GOT3 (cell line): ENCODE measurements around the gene NMRK2.
"Not testable (repeated sequence)": the region's sequence is repeated elsewhere in the genome, so short reads cannot be mapped to it uniquely, and the experiment has no call there.

Experiments used
- DNase-seq: peaks from one replicate; lab custom pipeline; 2025; ENCODE audit warnings: mixed read lengths; lab: John Stamatoyannopoulos, UW

Gene NMRK2

DNA sequence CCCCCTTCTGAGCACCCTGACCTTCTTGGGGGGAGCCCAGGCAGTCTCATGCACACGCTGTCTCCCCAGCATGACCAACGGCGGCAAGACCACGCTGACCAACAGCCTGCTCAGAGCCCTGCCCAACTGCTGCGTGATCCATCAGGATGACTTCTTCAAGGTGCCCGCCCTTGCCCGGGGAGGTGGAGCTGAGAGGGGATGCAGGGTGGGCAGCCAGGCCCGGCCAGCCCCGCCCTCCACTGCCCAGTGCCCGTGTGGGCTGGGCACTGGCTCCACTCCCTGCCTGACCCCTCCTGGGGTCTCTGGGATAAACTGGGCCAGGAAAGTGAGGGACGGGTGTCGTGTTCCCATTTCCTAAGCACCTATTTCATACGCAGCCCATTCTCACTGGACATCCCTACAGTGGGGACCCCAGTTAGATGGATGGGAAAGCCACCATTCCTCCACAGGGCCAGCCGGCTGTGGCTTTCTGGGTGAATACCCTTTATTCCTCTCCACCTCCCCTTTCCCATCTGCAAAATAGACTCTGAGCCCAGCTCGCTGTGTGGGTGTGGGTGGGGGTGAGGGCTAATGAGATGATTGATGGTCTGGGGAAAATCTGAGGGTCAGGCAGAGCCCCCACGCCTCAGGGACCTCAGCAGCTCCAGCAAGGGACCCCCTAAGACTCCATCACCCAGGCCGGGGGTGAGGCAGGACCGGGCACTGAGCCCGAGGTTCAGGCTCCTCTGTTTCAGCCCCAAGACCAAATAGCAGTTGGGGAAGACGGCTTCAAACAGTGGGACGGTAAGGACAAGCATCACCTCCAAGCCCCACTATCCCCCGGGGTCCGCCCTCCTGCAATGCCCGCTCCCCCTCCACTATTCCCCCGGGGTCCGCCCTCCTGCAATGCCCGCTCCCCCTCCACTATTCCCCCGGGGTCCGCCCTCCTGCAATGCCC lies 3.9 kb downstream of the NMRK2 start:
- no peak for DNase-seq

DNA sequence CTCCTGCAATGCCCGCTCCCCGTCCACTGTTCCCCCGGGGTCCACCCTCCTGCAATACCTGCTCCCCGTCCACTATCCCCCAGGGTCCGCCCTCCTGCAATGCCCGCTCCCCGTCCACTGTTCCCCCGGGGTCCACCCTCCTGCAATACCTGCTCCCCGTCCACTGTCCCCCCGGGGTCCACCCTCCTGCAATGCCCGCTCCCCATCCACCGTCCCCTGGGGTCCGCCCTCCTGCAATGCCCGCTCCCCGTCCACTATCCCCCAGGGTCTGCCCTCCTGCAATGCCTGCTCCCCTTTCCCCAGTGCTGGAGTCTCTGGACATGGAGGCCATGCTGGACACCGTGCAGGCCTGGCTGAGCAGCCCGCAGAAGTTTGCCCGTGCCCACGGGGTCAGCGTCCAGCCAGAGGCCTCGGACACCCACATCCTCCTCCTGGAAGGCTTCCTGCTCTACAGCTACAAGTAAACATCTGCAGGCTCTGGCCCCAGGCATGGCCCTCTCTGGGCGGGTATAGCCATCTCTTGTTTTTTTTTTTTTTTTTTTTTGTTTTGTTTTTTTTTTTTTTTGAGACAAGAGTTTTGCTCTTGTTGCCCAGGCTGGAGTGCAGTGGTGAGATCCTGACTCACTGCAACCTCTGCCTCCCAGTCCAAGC lies 5.6 kb downstream of the NMRK2 start:
- not testable (repeated sequence) for DNase-seq

- DNase-seq: no peak
Observed at GRCh38 chr19:3942790-3943409, 10.0 kb downstream of the NMRK2 start.

- no peak for DNase-seq
Observed at GRCh38 chr19:3944018-3944721, 11.3 kb downstream of the NMRK2 start.

- no peak for DNase-seq
Observed at GRCh38 chr19:3945838-3946237, 13.0 kb downstream of the NMRK2 start.

GRCh38 chr19:3947316-3947933 lies 14.6 kb downstream of the NMRK2 start:
- DNase-seq: not testable (repeated sequence)

DNA sequence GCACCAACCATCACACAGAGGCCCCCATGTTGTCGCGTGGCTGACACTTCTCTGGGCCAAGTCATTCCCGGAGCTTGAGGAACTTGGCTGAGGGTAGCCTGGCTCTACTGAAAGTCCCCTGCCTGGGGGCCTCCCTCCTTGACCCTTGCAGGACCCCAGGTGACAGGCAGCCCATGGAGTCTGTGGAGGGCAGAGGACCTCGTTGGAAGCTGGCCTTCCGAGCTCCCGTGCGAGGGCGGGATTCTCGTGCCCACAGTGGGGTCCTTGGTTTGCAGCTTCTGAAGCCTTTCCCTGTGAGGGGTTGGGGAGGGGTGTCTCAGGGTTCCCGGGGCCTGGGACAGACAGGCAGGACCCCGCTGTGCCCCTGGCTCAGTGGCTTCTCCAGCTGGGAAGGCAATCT lies 16.4 kb downstream of the NMRK2 start:
- DNase-seq: no peak

GRCh38 chr19:3949997-3950859 lies 17.4 kb downstream of the NMRK2 start:
- no peak for DNase-seq

GRCh38 chr19:3950871-3951861 lies 18.3 kb downstream of the NMRK2 start:
- DNase-seq: no peak

- DNase-seq: not testable (repeated sequence)
Observed at GRCh38 chr19:3952755-3953276, 19.9 kb downstream of the NMRK2 start.

- no peak for DNase-seq
Observed at GRCh38 chr19:3954107-3954506, 21.2 kb downstream of the NMRK2 start.

DNA sequence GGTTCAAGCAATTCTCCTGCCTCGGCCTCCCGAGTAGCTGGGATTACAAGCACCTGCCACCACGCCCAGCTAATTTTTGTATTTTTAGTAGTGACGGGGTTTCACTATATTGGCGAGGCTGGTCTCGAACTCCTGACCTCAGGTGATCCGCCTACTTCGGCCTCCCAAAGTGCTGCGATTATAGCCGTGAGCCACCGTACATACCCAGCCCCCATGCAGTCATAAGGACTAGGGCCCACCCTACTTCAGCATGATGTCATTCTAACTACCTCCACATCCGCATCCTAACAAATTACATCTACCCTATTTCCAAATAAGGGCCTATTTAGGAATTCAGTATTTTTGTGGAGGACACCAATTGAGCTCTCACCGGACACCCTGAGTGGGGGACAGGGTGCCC lies 22.4 kb downstream of the NMRK2 start:
- not testable (repeated sequence) for DNase-seq

GRCh38 chr19:3955688-3956087 lies 22.8 kb downstream of the NMRK2 start:
- no peak for DNase-seq

DNA sequence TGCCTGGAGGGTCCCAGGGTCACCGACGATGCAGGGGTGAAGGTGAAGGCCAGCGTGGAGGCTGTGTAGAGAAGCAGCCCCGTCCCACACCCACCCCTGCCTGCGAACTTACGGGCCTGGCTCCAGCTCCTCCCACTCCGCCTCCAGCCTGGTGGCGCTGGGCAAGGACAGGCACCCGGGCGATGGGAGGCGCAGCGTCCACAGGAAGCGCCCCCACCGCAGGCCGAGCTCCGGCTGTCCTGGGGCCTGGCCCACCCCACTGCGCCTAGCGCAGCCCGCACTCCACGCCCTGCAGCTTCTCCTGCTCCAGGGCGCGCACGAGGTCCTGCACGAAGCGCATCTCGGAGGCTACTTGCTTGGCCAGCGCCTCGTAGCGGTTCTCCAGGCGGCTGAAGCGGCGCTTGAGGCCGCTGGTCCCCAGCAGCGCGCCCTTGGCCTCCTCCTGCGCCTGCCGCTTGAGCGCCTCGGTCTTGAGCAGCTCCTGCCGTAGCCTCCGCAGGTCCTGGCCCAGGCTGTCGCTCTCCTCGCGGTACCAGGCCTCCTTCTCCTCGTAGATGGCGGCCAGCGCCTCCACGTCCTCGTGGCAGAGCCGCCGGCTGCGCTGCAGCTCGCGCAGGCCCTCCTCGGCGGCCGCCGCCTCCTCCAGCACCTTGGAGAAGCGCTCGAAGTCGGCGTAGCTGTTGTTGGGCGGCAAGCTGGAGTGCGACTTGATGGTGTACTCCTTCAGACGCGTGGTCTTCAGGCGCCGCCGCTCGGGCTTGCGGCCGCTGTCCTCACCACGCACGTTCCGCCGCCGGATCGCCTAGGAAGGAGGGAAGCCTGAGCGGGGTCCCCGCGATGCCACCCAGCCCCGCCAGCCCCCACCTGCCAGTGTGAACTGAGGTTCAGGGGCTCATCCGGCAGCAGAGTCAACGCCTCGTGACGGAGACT lies 26.2 kb downstream of the NMRK2 start:
- no peak for DNase-seq

DNA sequence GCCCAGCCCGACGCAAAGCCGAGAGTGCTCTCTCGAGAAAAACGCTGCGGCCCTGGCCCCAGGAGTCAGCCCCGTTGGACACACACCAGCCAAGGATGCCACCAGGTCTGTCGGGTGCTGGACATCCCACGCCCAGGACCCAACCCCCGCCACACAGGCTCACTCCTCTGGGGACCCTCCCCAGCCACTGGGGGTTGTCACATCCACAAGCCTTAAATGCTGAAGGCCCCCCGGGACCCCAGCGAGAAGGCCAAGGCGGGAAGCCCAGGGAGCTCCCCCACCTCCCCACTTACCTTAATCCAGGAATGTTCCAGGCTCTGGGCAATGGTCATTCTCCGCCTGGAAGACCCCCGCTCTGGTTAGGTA lies 26.9 kb downstream of the NMRK2 start:
- no peak for DNase-seq

- no peak for DNase-seq
Observed at GRCh38 chr19:3961007-3961406, 28.1 kb downstream of the NMRK2 start.

DNA sequence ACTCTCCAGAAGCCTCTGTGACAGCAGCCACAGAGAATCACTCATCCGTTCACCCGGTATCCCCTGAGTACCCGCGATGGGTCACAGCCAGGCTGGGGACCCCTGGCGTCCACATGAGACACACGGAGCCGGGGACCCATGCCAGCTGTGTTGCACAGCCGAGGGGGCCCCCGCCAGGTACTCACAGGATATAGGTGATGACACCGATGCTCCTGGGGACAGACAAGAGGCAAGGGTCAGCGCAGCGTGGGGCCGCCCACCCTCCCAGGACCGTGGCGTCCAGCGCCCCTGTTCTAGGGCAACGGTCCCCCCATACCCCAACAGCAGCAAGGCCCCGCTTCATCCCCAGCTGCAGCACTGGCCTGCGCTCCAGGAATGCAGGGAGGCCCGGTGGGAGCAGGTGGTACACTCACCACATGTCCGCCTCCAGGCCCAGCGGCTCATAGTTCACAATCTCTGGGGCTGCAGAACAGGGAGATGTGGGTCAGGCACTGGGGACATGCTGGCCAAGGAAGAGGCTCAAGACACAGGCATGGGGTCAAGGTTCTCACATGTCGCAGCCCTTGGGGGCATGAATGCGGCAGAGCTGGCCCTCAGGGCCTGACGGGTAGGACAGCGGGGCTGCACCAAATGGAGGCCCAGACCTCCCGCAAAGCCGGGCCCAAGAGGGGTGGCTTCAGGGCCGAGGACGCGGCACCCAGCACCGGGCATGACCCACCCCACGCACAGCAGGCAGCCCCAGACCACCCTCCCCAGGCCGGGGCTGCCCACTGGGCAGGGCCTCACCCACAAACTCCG lies 30.8 kb downstream of the NMRK2 start:
- DNase-seq: no peak
